Measurements from ENCODE around the gene TCF12.
"Not testable (repeated sequence)": the region's sequence is repeated elsewhere in the genome, so short reads cannot be mapped to it uniquely, and the experiment has no call there.

The TCF12 gene

DNA sequence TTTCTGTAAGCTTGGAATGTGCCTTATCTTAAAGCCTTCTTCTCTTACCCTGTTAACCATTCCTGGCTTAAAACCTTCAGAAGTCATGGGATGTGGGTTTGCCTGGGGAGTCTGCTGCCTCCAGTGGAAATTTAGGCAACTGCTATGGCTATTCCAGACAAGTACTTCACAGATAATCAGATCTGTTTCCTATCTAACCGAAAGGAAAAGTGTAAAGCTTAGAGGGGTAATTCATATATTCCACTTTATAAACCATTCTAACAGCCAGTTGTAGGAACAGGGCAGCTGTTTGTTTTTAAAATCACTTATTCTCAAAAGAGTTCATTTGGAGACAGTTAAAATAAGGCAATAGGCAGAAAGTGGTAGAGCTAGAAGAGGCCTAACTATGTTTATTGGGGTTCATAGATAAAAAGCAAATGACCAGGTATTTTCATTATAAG is 219.9 kb downstream of the TCF12 start:
- DNase-seq (ENCODE audit: low spot score), result peak; percentile 46

DNA sequence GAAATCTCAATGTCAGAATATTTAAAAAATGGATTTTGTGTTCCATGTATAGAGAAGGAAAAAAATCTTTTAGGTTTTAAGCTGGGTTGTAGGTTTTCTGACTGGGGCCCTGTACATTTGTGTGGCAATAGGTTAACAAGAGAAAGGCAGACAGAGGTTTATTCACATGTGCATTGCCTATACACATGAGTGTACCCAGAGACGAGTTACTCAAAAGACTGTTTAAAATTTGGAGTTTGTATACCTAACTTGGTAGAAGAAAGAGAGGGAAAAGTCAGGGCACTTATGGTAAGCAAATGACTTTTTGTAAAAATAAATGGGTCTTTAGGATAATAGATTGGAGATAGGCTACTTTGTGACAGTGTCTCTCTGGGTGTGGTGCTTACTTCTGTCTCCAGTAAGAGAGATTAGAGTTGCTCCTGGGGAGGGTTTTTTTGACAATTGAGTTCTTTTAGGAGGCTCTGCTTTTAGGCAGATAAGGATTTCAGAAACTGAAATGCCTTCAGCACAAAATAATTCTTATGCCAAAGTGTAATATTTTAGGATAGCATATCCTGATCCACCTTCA is 225.2 kb downstream of the TCF12 start:
- no peak for DNase-seq (ENCODE audit: low spot score)

DNA sequence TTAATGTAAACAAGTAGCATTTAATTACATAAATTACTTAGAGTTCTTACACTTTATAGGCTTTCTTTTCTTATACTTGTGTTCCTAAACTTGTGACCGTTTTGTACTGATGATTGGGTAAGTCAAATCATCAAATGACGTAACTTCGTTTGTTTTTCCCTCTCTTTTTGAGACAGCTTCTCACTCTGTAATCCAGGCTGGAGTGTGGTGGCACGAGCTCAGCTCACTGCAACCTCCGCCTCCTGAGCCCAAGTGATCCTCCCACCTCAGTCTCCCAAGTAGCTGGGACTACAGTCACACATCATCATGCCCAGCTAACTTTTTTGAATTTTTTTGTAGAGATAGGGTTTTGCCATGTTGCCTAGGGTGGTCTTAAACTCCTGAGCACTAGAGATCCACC is 226.0 kb downstream of the TCF12 start:
- no peak for DNase-seq (ENCODE audit: low spot score)

DNA sequence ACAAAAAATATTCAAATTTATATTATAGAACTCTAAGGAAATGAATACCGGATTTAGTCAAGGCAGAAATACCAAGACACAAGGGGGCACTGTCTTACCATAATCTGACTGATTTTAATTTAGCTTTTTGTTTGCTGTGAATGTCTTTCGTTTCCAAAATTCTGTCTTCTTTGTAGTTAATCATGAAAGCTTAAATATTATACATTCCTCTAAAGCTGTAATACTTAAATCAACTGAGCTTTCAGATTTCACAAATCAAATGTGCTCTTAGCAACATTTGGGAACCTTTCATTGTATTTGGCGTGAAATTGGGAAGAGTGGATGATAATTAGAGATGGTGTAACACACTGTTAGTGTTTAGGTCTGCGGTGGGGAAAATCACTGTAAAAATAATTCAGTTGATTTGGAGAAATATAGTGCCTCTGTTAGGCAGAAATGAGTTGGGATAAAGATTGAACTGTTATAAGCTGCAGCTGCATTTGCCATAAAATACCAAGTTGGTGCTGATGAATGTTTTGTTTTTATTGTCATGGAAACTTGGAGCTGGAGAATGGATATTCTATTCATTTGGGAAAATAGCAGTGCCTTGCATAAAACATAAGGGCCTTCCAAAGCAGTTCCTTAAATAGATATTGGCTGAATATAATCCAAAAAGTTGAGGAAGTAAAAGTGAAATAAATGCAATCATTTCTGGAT is 228.2 kb downstream of the TCF12 start:
- no peak for DNase-seq (ENCODE audit: low spot score)

DNA sequence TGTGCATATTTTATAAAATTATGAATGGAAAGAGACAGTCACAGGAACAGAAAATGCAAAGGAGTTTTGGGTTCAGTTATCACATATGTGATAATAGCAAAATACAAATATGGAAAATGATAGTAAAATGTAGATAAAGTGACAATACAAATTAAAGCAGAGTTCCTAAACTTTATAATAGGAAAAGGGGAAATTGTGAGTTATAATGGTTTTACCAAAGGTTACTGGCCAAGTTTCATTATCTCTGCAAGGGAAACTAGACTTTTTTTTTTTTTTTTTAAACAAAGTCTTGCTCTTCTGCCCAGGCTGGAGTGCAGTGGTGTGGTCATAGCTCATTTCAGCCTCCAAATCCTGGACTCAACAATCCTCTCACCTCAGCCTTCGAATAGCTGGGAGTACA is 229.2 kb downstream of the TCF12 start:
- no peak for DNase-seq (ENCODE audit: low spot score)

DNA sequence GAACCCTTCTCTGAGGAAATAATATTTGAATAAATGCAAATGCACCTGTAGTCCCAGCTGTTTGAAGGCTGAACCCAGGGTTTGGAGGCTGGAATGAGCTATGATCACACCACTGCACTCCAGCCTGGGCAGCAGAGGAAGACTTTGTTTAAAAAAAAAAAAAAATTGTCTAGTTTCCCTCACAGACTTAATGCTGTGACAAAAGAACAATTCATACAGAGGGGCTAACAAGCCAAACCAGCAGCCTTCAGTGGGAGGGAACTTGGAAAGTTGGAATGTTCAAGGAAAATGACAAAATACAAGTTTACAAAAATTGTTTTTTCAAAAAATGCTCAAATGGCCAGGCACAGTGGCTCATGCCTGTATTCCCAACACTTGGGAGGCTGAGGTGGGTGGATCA is 229.8 kb downstream of the TCF12 start:
- no peak for DNase-seq (ENCODE audit: low spot score)

DNA sequence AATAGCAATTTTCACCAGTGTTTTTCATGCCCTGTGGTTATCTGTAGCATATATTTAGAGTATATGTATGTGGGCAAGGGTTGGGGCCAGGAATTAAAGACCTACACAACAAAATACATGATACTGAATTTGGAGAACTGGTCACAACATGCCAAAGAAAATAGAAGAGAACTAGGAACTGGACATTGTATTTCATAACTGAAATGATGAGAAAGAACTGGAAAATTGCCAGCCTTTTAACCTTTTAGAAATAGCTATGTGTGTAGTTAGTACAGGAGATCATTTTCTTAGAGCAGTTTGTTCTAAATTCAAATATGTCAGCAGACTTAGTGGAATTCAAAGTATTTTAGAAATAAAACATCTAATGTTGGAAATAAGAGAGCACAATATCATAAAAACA is 230.8 kb downstream of the TCF12 start:
- no peak for DNase-seq (ENCODE audit: low spot score)

DNA sequence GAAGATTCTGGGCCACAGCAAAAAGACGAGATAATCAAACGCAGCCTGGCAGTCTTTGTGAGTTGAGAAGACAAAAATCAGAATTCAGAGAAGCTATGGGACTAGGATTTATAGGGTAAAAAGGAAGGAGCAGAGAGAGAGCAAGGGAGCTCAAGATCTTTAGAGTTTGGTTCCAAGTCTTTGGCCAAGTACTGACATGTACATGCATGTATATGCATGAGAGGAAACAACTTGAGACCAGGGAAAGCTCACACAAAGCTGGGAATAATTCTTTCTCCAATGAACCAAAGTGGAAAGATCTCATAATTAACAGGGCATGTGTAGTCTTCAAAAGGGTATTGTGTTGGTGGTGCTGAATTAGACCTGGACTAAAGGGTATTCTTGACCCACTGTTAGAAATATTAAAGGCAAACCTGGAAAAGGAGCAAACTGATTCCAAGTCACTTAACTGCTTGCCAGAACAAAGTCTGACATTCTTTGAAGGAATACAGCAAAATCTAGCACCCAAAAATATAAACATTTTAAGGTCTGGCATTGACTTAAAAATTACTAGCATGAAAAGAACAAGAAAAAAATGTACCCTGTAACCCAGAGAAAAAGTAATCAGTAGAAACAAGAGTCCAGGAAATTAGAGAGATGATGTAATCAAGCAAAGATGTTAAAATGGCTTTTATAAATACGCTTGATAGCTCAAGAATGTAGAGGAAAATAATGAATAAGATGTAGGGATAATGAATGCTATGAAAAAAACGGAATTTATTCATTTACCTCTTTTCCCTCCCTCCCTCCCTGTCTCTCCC is 231.8 kb downstream of the TCF12 start:
- DNase-seq (ENCODE audit: low spot score), result no peak

DNA sequence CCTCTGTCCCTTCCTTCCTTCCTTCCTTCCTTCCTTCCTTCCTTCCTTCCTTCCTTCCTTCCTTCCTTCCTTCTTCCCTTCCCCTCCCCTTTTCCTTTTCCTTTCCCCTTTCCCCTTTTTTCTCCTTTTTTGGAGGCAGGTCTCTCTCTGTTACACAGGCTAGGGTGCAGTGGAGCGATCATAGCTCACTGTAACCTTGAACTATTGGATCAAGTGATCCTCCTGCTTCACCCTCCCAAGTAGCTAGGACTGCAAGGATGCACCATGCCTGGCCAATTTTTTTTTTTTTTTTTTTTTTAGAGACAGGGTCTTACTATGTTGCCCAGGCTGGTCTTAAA is 232.4 kb downstream of the TCF12 start:
- not testable (repeated sequence) for DNase-seq (ENCODE audit: low spot score)

DNA sequence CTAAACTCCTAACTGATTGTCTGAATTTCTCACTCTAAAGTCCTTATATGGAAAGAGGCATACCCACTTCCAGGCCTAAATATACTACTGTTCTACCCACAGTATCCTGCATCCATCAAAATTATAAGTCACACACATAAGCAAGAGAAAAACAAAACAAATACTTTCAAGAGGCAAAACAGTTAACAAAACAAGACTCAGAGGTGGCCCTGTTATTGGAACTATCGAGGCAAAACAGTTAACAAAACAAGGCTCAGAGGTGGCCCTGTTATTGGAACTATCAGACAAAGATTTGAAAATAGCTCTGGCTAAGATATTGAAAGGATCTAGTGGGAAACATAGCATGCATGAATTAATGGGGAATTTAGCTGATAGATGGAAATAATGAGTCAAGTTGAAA is 233.7 kb downstream of the TCF12 start:
- DNase-seq (ENCODE audit: low spot score), result no peak

DNA sequence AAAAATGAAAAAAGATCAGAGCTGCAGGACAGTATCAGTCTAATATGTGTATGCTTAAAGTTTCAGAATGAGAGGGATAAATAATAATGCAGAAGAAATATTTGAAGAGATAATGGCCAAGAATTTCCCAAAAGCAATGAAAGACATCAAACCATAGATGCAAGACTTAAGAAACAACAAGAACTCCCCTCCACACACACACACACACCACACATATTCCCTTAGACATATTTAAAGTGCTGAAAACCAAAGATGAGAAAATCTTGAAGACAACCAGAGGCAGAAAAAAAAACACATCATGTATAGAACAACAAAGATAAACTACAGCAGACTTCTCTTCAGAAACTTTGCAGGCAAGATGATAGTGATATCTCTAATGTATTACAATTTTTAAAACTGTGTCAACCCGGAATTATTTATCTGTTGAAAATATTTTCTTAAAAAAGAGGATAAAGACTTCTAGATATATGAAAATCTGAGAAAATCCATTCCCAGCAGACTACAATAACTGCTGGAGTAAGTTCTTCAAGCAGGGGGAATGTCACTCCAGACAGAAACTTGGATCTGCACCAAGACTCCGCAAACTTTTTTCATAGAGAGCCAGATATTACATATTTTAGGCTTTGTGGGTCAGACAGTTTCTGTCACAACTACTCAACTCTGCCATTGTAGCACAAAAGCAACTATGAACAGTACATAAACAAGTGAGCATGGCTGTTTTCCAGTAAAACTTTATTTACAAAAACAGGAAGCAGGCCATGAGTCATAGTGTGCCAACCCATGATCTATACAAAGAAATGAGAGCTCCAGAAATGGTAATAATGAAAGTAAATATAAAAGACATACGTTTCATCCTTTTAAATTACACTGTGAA is 234.5 kb downstream of the TCF12 start:
- DNase-seq (ENCODE audit: low spot score), result no peak

DNA sequence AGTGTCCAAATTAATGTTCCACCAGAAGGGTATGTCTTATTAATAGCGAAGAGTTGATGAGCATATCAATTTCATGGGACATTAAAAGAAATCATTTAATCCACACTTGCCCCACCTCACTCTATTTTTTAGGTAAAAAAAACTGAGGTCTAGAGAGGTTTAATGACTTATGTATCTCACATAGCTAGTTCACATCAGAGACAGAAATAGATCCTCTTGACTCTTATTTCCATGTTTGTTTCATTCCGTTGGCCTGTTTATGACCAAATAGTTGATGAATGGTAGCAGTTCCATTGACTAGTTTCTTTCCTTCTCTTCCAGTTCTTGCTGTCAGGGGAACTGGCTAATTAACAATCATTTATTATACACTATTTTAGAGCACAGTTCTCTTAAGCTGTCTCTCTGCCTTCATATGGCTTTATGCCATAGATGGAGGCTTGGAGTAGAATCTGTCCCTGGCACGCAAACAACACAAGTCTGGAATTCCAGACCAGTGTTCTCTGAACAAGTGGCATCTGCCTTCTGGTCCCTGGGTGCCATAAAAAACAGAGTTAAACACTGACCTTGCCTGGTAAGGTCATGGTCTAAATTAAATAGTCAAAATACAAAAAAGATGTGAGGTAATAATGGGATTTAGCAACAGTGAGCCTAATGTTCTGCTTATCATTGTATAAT is 237.9 kb downstream of the TCF12 start:
- no peak for DNase-seq (ENCODE audit: low spot score)

DNA sequence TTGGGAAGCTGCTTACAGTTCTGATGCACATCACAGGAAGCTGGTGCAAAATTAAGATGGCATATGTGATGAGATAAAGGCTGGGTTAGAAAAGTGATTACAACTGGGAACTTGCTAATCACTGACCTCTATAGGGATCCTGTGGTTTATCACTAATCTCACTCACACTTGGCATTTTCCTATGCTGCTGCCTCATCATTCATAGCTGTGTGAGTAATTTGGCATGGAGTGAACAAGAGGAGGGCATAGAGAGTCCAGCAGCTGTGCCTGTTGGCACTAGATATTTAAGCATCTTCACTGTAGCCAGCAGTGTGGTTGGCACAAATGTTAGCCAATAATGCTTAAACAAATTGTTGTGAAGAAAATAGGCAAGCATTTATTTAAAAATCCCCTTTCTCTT is 240.1 kb downstream of the TCF12 start:
- DNase-seq (ENCODE audit: low spot score), result no peak

DNA sequence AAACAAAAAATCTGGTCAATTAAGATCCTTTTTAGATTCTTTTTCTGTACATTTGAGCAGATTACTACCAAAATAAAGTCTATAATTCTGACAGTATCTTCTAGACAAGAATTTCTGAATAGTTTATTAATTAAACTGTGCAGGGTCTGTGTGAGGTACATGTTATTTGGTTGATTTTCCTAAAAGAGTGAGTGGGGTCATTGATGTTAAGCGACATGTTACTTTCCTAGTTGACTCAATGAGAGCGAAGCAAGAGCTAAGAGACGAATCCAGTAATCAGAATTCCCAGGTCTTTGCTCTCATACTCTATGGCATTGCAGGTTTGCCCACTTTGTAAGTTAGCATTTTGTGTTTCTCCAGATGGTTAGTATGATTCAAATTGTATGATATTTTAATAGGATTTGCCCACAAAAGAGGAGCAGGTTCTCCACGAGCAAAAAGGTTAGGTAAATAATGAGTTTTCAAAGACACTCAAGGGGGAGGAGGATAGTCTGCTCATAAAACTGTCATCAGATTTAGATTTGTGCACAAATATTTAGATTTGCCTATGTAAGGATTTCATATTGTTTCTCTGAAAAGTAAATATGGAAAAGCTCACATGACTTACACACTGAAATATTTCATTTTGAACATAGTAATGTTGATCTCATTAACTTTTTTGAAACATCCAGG is 240.7 kb downstream of the TCF12 start:
- no peak for DNase-seq (ENCODE audit: low spot score)

DNA sequence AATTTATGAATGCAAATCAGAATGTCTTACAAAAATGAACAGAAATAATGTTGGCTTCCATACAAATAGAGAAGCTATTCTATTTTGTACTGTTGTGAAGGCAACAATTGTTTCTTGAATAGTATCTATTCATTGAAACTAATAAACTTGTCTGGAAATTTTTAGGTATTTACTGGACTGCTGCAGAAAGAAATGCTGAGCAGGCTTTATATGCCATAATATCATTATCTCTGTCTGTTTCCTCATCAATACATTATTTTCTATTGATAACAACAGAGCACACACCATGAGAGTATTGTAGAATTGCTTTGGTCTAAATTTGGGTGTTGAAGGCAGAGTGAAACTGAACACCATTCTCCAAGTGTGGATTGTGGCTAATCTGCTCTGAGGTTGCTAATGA is 241.3 kb downstream of the TCF12 start:
- no peak for DNase-seq (ENCODE audit: low spot score)

DNA sequence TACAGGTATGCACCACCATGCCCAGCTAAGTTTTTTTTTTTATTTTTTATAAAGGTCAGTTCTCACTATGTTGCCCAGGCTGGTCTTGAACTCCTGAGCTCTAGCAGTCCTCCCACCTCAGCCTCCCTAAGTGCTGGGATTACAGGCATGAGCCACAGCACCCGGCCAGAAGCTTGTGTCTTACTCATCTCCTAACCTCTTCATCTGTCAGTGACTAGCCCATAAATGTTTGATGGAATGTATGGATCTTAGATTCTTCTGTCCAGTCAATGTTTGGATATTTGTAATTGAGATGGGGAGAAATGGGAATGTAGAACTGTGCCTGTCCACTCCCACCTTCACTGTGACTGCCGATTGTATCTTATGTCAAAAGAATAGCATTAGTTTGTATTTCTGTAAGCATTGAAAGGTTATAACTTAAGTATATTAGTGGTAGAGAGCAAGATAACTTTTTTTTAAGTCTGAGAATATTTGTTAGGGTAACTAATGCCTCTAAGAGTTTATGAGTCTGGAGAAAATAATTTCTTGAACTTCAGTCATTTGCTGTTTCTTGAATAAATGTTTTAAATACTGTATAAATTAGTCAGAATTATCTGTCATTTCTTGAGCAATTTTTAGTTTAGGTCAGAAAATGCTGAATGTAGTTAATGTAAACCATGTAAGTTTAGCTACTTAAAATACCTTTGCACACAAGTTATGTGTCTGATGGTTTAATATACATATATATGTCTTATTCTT is 242.5 kb downstream of the TCF12 start:
- DNase-seq (ENCODE audit: low spot score), result no peak

DNA sequence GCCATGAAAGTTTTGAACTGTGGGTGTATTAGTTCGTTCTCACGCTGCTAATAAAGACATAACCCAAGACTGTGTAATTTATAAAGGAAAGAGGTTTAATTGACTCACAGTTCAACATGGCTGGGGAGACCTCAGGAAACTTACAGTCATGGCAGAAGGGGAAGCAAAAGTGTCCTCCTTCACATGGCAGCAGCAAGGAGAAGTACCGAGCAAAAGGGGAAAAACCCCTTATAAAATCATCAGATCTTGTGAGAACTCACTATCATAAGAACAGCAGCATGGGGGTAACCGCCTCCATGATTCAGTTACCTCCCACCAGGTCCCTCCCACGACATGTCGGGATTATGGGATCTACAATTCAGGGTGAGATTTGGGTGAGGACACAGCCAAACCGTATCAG is 245.8 kb downstream of the TCF12 start:
- DNase-seq (ENCODE audit: low spot score), result not testable (repeated sequence)

DNA sequence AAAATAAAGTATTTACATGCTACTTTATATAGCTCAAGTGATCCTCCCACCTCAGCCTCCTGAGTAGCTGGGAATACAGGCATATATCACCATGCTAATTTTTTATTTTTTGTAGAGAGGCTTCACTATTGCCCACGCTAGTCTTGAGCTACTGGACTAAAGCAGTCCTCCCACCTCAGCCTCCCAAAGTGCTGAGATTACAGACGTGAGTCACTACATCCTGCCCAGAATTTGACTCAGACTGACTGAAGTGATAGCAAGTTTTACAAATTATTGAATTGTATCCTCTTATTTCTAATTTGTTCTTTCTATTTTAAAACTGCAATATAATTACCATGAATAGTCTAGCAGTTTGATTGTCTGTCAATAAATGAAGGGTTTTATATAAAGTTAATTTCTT is 247.5 kb downstream of the TCF12 start:
- no peak for DNase-seq (ENCODE audit: low spot score)

DNA sequence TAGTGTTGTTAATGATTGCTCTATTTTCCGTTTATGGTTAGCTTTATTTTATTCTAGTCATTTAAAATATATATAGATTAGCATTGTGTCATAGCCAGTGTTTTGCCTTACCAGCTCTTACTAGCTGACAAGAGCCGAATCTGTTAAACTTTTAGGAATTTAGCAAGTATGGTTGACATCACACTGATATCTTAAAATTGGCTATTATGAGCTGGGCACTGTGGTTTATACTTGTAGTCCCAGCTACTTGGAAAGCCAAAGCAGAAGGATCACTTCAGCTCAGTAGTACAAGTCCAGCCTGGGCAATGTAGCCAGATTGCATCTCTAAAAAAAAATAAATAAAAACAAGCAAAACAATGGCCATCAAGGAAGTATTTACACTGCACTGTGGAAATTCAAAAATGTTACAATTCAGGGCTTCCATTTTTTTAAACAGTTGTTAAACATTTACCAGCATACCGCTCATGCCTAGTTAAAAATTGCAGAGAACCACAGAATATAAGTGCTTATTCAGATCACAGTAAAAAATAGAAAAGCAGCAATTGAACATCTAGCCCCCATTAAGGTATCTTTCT is 249.5 kb downstream of the TCF12 start:
- DNase-seq (ENCODE audit: low spot score), result no peak

DNA sequence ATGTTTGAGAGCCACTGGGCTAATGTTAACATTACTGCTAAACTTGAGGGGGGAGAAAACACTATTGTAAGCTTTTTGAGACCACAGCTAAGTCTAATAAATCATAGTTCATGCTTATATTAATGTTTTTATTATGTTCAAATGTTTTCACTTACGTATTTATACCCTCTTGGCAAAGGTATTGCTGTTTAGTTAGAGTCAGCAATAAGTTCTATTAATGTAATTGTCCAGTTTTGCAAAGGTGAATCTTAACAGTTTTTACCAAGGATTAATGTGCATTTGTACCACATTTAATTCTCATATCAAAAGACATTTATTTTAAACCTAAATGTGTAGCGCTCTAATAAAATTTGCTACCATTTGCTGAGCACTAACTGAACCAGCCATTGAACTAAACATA is 251.2 kb downstream of the TCF12 start:
- DNase-seq (ENCODE audit: low spot score), result no peak
